ENCODE data around the gene CSNK1A1L. TPM values are rescaled to one million over a fixed set of nuclear protein-coding genes. Genes with fewer than 3 reads are reported as not detected.

CSNK1A1L gene
- total RNA-seq, 4 donors from 2014 or later: not detected

- TF ChIP-seq CTCF (IDR thresholded peaks at IDR 0.05; ENCODE audit: low read depth): no peak
Measured at GRCh38 chr13:37109051-37109678, 3.7 kb upstream of the CSNK1A1L start.

GRCh38 chr13:37107868-37108267 lies 2.4 kb upstream of the CSNK1A1L start:
- TF ChIP-seq CTCF (IDR thresholded peaks at IDR 0.05; ENCODE audit: low read depth): no peak

GRCh38 chr13:37107456-37107855 lies 2.0 kb upstream of the CSNK1A1L start:
- TF ChIP-seq CTCF (IDR thresholded peaks at IDR 0.05; ENCODE audit: low read depth): no peak

DNA sequence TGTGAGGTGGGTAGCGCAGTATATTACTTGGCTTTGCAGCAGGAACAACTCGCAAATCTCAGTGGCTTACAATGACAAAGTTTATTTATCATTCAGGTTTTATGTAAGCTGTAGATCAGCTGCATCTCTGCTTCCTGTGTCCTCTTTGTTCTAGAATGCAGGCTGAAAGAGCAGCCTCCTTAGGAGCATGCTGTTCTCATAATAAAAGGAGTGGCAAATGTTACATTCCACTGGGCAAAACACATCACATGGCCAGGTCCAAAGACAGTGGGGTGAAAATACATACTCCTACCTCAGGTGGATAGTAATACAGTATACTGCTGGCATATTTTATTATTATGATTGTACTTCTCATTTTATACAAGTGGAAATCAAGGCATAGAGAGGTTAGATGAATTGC lies 1.2 kb upstream of the CSNK1A1L start:
- TF ChIP-seq CTCF (IDR thresholded peaks at IDR 0.05; ENCODE audit: low read depth): no peak

GRCh38 chr13:37102896-37103295 lies 2.6 kb downstream of the CSNK1A1L start:
- no peak for TF ChIP-seq CTCF (IDR thresholded peaks at IDR 0.05; ENCODE audit: low read depth)

DNA sequence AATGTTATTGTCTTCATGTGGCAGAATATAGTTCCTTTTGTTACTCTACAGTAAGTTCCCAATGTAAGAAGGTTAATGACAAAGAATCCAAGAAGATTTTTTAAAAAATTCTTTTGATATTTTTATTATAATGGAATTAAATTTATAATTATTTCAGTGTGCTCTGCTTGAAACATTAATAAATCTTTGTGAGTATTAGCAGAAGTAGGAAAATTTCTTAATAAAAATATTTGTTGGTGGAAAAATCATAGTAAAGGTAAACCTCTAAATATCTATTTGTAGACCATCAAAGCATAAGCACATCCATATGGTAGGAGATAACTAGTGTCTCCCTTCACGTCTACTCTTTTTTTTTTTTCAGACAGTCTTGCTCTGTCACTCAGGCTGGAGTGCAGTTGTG lies 4.3 kb downstream of the CSNK1A1L start:
- TF ChIP-seq CTCF (IDR thresholded peaks at IDR 0.05; ENCODE audit: low read depth): no peak

DNA sequence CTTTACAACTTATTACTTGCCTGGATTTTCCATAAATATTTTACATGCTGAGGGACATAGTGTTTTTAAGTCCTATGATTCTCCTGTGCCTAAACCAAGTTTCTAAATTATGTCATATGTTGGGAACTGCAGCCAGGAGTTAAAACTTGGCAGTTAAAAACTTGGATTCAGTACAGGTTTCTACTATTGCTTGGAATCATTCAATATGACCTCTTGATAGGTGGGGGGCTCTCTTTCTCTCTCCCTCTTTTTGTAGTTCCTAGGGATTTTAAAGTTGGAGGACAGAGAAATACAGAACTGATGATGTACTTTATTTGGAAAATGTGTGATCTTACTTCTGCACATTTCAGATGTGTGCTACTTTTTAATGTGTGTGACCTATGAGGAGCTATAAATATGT lies 4.7 kb downstream of the CSNK1A1L start:
- TF ChIP-seq CTCF (IDR thresholded peaks at IDR 0.05; ENCODE audit: low read depth): no peak
